Ecto neural progenitor cell (in vitro differentiated cells): ENCODE data around the gene PIANP.

Experiments
- DNase-seq: peaks from one replicate; pipeline ENCODE4 v3.0.0-alpha.2; 2018; ENCODE audit warnings: low spot score

PIANP gene

GRCh38 chr12:6667559-6668210, 32.9 kb downstream of the PIANP start:
- no peak for DNase-seq

GRCh38 chr12:6666211-6666610, 34.4 kb downstream of the PIANP start:
- DNase-seq: no peak

- DNase-seq: no peak
Observed at GRCh38 chr12:6664902-6665301, 35.7 kb downstream of the PIANP start.

- DNase-seq: peak; percentile 98
Observed at GRCh38 chr12:6662906-6663742, 37.5 kb downstream of the PIANP start, which contains the start of gene ING4. TSS of gene ING4 (minus strand) at chr12:6663119. CDS start at chr12:6663101, 18 bp downstream.

DNA sequence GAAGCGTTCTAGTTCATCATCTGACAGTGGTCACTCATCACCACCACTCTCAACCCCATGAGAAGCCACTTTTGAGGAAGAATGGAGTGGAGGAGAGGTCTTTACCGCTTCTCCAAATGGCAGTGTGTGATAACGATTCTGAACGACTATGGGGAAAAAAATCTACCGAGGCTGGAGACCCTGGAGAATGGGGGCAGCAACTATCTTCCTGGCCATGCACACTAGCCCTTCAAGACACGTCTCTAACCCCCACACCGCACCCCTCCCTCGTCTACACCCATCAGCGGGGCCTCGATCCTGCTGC, 38.1 kb downstream of the PIANP start:
- no peak for DNase-seq

DNA sequence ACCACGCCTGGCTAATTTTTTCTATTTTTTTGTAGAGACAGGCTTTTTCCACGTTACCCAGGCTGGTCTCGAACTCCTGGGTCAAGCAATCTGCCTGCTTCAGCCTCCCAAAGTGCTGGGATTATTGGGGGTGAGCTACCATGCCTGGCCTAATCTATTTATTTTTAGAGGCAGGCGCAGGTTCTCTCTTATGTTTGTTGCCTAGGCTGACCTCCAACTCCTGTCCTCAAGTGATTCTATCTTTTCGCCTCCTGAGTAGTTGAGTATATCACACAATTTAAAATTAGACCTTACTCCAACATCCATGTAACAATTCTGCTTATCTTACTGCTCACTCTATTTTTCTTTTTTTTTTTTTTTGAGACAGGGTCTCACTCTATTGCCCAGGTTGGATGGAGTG, 46.6 kb downstream of the PIANP start:
- DNase-seq: no peak

DNA sequence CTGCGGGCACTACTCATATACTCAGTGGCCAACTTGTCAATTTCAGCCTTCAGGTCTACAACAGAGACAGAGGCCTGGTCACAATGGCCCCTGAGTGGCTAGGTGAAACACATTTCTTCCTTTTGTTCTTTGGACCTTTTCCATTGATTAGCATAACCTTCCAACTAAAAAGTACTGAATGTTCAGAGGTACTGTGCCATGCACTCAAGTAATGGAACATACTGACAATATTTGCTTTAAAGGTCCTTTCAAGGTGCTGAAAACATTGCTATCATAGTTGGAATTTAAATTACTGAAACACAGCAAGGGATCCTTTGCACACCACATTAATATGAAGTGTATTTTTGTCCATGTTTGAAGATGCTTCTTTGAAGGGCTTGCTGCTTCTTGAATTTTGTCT, 47.3 kb downstream of the PIANP start:
- no peak for DNase-seq

DNA sequence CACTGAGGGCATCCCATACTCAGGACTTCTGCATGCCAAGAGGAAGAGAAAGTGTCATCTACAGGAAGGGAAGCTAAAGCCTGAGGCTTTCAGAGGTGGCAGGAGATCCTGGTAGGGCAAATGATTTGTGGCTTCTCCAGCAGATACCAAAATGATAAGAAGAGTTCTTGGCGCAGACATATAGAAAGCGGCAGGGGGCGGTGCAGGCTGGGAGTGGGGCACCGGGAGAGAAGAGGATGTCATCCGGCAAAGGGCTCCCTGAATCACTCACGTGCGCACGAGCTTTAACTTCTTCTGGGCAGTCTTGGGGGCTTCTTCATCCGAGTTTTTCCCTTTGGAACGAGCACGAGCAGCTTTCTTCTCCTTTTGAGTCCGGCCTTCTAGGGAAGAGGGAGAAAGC, 48.2 kb downstream of the PIANP start:
- no peak for DNase-seq

DNA sequence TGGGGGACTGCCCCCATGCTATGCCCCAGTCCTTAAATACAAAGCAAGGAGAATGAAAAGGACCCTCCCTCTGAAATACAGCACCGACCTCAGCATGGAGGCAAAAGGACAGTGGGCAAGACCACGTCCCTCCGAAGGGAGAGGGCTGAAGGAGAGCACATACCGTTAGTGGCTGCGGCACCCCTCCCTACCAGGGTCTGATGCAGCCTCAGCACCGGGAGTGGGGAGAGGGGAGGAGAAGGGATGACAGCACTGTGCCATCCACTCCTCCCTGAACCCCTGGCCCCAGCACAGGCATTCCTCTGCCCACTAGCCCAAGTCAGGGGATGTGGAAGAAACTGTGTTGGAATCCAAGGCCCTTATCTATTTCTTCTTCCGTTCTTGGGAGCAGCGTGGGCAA, 49.8 kb downstream of the PIANP start:
- no peak for DNase-seq

- DNase-seq: peak; percentile 87
Observed at GRCh38 chr12:6647083-6647604, 53.5 kb downstream of the PIANP start, which contains the start of gene ACRBP. TSS of gene ACRBP (minus strand) at chr12:6647432. CDS start at chr12:6647366, 66 bp downstream.

DNA sequence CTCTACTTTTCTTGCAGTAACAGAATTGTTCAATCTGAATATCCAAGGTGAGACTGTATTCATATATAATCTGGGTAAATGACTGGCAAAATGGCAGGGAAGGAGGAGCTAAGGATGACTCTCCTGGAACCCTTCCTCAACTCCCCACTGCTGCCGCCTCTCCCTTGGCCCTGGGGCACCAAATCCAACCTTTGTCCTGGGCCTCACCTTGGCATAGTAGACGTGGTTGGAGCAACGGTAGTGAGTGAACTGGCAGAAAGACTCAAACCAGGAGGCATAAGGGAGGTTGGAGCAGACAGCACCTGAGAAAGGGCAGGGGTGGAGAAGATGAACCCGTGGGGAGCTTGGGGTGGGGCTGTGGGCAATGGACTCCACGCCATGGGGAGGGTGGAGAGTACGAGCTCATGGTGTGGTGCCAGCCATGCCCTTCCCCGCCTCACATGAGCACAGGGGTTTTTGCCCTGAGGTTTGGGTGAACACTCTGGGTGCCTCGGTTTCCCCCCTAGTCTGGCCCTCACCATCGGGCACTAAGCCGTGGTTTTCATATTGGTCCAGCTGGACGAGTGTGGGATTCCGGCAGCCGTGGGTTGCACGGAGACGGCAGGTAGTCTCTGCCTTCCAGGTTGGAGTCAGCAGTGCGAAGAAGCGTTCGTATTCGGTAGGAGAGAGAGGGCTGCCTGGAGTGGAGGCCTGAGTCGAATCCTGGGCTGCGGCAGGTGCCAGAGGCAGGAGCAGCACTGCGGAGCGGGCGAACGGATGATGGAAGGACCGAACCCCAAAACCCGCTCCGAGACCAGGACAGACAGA, 54.1 kb downstream of the PIANP start:
- no peak for DNase-seq

GRCh38 chr12:6644903-6645302, 55.7 kb downstream of the PIANP start:
- peak; percentile 62 for DNase-seq

DNA sequence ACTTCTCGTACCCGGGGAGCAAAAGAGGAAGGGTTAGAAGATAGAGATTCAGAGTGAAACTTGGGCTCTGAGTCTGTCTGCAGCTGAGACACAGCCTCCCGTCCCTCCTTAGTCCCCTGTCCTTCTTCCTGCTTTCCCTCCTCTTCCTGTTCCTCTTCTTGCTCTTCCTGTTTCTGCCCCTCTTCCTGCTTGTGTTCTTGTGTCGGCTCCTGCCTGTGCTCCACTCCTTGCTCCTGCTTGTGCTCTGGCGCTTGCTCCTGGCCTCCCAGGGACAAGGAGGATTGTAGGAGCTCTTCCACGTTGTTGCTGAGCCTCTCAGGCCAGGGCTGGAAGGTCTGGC, 56.4 kb downstream of the PIANP start:
- no peak for DNase-seq
